Measurements from ENCODE around the gene CTBP2.

Gene CTBP2

DNA sequence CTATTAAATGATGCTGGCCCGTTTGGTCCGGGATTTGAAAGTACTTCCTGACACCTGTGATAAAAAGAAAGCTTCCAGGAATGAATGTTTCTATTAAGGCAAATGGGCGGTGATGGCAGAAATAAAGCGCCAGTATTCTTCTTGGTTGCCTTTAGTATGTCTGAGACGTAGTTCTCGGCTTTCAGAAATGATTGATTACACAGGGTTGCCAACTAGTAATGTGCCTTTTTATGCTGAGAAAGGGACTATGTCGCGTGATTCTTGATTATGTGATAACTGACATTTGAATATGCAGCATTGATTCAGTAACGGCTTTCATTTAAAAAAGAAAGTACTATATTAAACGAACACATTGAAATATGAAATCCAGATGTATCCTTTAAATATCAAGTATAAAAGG lies 204.5 kb downstream of the CTBP2 start:
- no peak for DNase-seq

DNA sequence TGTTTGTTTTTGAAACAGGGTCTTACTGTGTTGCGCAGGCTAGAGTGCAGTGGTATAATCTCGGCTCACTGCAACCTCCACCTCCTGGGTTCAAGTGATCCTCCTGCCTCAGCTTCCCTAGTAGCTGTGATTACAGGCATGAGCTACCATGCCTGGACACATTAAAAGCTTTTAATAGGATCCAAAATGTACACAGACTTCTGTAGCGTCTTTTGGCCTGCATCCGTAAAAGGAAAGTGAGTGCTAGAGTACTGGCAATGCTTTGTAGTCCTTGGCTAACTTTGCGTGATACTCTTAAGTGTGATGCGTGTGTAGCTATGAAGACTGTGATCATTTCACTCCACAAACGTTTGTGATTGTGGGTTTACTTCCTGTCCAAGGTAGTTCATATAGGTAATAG lies 205.1 kb downstream of the CTBP2 start:
- DNase-seq = no peak

DNA sequence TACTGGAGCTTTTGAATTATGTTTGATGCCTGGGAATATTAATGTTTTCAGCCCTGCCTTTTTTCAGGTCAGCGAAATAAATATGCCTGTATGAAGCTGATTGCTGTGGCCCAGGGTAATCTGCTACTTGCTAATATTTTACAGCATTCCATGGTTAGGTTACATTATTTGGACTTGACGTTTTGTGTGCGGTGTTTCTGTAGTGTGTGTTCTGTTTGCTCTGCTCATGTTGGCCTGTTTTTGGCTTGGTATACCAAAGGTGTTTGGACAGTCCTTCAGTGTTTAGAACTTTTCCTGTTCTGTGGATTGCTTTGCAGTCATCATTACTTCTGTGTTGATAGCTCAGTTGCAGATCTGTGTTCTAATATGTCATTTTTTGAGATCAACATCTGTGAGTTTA lies 206.9 kb downstream of the CTBP2 start:
- DNase-seq = no peak

DNA sequence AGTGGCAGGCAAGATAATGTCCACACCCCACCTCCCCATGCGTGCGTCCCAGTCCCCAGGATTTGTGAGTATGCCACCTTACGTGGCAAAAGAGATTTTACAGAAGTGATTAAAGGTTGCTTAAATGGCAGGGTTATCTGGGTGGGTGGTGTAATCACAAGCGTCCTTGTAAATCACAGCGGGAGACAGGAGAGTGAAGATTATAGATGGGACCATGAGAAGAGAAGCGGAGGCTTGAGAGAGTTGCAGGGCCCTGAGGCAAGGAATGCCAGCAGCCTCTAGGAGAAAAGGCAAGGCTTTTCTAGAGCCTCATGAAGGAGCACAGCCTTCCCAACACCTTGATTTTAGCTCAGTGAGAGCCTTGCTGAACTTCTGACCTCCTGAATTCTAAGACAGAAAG lies 208.2 kb downstream of the CTBP2 start:
- no peak for DNase-seq

DNA sequence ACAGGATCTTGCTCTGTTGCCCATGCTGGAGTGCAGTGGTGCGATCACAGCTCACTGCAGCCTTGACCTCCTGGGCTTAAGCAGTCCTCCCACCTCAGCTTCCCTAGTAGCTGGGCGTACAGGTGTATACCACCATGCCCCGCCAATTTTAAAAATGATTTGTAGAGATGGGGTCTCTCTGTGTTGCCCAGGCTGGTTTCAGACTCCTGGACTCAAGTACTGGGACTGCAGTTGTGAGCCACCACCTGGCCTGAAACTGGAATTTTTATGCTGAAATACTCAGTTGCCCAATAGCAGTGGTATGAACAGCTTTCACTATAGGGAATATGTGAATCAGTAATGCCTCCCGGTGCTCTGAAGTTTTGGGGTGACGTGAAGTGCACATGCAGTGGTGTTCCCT lies 210.8 kb downstream of the CTBP2 start:
- no peak for DNase-seq

DNA sequence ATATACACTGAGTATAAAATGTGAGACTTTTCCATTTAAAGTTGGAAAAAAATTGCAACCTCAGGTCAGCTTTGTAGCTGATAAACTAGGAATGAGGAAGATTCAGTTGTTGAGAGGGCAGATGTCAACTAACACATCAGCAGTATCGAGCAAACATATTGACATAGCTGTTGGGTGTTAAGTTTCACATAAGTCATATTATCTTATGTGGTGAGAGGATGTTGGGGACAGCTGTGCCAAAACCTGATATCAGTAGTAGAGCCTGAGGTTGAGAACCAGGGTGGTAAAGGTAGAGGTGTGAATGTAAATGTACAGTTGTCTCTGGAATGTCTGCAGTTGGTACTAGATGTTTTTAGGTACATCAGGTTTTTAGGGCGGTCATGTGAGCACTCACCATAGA lies 213.4 kb downstream of the CTBP2 start:
- DNase-seq = no peak

DNA sequence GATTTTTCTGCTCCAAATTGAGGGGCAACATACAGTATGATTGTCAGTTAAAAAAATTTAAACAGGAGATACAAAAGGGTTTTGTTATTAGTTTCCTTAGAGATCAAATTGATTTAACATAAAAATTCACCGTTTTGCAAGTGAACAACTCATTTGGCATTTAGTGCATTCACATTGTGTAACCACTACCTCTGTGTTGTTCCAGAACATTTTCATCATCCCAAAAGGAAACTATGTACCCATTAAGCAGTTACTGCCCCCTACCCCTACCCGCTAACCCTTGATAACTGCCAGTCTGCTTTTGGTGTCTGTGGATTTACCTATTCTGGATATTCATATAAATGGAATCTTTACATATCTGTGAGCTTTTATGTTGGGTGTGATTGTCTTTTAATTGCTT lies 215.4 kb downstream of the CTBP2 start:
- no peak for DNase-seq

DNA sequence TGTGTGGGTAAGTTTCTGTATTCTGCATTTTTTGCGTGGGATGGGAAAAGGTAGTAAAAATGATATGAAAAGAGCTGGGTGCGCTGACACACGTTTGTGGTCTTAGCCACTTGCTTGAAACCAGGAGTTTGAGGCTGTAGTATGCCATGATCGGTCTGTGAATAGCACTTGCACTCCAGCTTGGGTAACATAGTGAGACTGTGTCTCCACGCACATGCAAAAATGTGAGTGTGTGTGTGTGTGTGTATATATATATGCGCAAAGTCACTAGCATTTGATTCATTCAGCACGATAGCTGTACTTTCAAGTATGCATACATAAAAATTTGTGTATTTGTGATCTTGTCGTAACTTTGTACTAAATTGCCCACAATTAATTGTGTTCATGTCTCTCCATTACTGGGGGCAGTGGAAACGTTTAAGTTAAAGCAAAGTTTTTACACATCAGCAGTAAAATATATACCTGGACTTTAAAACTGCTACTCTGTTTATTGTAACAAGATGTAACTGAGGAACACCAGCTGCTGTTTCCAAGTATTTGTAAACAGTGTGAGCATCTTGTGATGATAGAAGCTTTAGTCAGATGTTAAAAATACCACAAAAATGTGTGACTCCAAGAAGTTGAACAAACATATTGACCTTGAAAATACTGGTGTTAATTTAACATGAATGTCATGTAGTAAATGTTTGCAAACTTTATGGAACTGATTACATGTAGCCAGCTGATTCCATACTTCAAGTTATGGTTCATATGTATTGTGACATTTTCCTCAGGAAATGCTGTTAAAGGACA lies 216.9 kb downstream of the CTBP2 start:
- no peak for DNase-seq

DNA sequence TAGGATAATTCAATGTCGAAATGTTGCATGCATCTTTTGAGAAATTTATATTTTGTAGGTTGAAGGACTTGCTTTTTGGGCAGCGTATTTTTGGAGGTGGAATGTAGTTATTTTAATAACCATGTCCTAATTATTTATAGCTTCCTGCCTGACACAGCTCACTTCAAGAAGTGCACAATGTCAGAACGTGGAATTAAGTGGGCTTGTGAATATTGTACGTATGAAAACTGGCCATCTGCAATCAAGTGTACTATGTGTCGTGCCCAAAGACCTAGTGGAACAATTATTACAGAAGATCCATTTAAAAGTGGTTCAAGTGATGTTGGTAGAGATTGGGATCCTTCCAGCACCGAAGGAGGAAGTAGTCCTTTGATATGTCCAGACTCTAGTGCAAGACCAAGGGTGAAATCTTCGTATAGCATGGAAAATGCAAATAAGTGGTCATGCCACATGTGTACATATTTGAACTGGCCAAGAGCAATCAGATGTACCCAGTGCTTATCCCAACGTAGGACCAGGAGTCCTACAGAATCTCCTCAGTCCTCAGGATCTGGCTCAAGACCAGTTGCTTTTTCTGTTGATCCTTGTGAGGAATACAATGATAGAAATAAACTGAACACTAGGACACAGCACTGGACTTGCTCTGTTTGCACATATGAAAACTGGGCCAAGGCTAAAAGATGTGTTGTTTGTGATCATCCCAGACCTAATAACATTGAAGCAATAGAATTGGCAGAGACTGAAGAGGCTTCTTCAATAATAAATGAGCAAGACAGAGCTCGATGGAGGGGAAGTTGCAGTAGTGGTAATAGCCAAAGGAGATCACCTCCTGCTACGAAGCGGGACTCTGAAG lies 217.8 kb downstream of the CTBP2 start:
- no peak for DNase-seq

DNA sequence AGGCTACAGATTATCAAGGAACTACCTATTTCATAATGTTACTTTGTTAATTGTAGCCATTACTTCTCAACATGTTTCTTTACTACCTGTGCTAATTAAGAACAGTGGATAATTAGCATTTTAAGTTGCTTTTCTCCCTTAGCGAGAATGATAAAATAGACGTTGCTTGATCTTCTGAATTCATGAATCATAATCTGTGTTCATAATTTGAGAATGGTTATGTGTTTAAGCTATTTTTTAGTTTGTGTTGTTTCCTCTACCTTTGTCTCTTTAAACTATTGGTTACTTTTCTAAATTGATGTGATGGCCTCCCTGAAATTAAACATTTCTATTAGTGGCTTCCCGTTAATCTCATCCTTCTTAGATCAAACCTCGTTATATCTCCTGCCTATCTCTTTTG lies 218.5 kb downstream of the CTBP2 start, which contains the start of gene ZRANB1:
Gene ZRANB1 (plus strand): TSS at position 301 of the 400 bp plus-strand sequence. CDS start 371 bp downstream, outside the sequence.
- no peak for DNase-seq

DNA sequence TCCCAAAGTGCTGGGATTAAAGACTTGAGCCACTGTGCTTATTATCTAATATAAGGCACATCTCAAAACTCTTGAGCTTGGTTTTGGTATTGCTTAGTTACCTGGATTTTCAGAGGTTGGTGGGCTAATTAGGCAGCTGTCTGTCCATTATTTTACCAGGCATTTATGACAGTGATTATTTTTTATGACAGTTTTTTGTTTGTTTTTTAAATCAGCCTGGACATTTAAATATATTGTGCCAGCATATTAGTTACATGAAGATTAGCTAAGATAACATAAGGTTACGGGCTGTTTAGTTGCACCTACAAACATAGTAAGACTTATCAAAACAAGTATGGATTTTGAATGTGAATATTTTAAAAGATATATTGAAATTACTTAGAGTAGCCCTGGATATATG lies 221.1 kb downstream of the CTBP2 start:
- DNase-seq = no peak

DNA sequence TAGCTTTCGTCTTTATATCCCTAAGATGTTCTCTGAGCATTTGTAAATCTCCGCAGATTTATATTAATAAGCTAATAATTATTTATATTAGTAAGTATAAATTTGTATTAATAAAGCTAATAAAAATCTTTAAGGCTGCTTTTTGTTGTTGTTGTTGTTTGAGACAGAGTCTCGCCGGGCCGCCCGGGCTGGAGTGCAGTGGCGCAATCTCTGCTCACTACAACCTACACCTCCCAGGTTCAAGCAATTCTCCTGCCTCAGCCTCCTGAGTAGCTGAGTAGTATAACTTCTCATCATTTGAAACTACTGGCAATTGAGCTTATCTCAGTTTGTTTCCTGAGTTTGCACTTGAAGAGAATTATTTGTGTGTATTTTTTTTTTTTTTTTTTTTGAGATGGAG lies 223.6 kb downstream of the CTBP2 start:
- DNase-seq = no peak

DNA sequence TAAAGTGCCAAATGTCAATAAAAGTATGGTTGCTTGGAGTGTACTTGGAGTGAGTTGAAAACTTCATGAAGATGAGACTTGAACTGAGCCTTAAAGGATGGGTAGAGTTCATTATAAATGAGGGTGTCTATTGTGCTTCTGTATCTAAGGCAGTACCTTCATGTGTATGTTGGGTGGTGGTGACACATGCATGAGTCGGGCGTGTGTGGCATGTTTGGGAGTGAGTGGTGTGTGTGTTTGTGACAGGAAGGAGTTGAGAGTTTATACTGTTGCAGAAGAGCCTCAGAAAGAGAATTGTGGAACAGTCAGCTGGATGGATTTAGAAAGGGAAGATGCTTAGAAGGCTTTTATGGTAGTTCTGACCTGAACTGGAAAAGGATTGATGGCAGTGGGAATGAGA lies 224.4 kb downstream of the CTBP2 start:
- no peak for DNase-seq

All from T-helper 9 cell (primary cell).